Tongue (tissue), 2 donors: Measurements from ENCODE around the gene CSNK1A1. TPM values are rescaled to one million over a fixed set of nuclear protein-coding genes. Genes with fewer than 3 reads are reported as not detected.
"Not testable (repeated sequence)": the region's sequence is repeated elsewhere in the genome, so short reads cannot be mapped to it uniquely, and the experiment has no call there.

Experiments used
- DNase-seq: peaks from one replicate; pipeline ENCODE4 v3.0.0-alpha.2; 2015
- total RNA-seq: library from RNA; depleted of rRNA; stranded (reverse); fragments of >200 nt; gene quantifications from one replicate; pipeline ENCODE4 v1.2.3, GENCODE V29; 2014

The CSNK1A1 gene
- total RNA-seq, 1 donor from 2014 or later: 340 TPM

DNA sequence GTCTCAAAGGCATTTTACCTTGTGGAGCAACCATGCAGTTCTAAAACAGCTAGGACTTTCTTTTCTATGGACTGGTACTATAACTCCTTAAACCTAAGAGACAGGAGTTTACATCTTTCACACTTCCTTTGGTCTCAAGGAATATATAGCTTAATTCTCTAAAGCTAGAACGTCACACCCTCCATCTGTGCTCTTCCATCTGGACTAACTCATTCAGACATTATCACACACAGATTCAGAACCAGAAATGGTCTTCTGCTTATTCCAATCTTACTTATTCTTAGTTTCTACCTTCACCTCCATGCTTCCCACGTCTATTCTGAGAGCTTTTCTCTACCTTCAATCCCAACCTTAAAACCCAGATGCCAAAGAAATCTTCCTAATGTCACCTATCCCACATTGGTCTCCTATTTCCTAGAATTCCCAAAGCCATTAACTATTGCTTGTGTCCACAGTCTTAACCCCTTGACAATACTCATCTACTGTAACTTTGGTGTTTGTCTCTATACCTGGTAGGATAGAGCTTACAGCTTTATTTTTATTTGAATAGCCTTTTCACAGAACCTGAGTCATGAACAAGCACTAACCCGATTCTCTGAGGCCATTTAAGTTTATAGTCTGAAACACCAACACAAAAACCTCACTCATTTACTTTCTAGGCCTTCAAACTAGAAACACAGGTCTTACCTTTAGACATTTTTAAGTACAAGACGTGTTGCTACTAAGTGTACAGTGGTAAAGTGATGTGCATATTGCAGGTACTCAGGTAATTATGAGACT, 22.8 kb downstream of the CSNK1A1 start:
- no peak for DNase-seq

DNA sequence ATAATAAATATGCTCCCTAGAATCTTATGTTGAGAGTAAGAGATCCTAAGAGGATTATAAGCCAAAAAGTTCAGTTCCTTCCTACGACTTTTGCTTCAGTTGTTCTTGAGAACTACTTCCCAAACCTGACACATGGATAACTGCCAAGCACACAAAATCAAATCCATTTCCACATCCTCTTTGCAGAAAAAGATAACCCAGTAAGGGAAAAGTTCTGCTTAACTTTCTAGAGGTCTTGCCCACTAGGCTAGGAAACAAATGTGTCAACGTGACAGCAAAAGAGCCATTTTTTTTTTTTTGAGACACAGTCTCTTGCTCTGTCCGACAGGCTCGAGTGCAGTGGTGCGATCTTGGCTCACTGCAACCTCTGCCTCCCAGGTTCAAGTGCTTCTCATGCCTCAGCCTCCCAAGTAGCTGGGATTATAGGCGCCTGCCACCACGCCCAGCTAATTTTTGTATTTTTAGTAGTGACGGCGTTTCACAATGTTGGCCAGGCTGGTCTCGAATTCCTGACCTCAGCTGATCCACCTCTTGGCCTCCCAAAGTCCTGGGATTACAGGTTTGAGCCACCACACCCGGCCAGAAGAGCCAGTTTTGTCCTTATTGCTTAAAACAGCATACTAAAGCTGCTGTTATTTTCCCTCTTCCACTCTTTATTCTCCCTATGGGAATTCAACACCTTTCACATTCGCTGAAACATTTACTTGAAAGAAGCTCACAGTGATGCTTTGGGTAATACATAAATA, 24.2 kb downstream of the CSNK1A1 start:
- no peak for DNase-seq

DNA sequence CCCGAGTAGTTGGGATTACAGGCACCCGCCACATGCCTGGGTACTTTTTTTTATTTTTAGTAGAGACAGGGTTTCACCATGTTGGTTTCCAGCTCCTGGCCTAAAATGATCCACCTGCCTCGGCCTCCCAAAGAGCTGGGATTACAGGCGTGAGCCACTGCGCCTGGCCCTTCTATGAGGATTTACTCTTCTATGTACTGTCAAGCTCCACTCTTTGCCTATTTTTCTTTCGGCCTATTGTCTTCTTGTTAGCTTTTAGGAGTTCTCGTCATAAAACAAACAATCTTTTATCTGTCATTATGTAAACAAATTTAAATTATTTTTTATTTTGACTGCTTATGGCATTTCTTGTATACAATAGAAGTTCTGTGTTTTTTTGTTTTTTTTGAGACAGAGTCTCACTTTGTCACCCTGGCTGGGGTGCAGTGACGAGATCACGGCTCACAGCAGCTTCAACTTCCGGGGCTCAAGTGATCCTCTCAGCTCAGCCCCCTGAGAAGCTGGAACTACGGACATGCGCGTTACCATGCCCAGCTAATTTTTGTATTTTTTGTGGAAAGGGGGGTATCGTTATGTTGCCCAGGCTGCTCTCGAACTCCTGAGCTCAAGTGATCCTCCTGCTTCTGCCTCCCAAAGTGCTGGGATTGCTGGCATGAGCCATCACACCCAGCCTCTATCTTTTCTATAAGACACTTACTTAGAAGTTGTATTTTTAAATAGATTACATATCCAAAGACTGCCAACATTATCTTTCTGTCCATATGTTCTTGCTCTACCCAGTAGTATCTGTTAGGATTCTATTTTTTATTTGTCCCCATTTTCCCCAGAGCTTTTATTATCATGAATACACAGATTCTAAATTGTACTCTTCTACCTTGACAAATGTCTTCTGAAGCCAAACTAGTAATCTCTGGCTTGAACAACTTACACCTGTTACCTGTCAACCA, 29.2 kb downstream of the CSNK1A1 start:
- DNase-seq: no peak

DNA sequence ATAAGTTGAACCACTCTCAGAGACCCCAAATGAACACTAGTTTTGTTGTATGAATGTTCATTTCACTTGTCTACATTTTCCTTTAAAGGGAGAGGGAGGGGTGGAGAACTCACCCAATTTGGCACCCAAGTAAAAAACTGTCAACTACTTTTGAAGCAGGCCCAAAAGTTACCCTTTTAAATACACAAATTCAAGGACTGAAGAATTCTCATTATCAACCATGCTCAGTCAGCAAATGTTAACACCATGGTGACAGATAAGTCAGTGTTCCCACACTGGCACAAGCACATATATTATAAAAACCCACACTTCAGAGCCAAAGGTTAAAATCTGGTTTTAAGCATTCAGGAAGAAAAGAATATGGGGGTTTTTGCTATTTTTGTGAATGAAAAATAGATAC, 31.6 kb downstream of the CSNK1A1 start:
- DNase-seq: no peak

DNA sequence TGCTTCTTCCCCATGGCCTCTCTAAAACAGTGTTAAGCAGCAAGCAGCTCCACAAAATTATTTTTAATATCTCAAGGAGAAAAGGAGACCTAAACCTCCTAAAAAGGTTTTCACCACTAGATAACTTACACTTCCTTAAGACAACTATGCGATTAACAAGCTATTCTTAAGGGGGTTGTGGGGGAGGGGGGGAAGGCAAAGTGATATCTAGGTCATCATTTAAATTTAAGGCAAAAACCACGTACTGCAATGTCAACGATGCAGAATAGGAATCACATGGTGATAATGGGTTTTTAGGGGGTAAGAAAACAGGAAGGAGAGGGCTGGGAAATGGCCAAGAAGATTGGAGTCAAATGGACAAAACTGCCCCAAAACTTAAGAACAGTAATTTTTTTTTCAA, 32.6 kb downstream of the CSNK1A1 start:
- no peak for DNase-seq

DNA sequence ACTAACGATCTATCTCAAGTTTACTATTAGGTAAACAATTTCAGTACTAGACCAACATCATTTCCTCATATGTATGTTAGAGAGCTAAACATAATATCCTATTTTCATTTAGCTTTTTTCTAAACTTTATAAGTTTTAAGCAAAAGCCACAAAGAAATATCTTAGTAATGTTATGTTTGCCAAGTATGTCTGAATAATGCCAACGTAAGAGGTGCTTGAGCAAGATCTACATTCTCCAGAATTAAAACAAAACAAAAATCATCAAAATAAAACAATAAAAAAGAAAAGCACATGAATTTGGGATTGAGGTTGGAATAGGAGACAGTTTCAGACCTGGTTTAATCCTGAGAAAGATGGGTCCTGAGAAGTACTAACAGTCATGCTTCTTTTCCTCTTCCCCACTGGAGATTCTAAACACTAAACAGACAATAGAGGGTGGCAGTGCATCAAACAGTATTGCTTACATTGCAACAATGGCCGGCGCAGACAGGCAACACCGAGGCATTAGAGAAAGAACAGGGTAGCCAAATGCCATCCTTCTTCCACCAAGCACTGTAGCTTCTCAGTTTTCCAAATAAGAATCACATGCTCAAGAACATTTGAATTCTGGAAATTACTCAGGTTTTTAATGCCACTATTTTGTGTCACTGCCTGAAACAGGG, 33.6 kb downstream of the CSNK1A1 start:
- DNase-seq: peak; percentile 20

DNA sequence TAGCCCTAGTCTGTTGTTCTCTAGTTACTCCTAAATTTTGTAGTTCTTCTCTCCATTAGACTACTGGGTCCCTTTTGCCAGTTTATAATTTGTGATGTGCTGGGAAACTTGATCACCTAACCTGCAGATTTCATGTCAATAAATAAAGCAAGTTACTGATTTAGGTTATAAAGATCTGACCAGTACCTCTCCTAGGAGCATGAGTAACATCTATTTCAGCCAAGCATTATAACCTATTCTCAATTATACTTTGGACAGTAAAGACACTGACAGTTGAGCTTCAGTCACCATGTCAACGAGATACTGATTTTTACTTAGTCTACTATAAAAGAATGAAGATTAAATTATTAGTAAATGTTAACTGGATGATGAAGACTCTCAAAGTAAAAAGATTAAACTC, 36.7 kb downstream of the CSNK1A1 start:
- DNase-seq: no peak

DNA sequence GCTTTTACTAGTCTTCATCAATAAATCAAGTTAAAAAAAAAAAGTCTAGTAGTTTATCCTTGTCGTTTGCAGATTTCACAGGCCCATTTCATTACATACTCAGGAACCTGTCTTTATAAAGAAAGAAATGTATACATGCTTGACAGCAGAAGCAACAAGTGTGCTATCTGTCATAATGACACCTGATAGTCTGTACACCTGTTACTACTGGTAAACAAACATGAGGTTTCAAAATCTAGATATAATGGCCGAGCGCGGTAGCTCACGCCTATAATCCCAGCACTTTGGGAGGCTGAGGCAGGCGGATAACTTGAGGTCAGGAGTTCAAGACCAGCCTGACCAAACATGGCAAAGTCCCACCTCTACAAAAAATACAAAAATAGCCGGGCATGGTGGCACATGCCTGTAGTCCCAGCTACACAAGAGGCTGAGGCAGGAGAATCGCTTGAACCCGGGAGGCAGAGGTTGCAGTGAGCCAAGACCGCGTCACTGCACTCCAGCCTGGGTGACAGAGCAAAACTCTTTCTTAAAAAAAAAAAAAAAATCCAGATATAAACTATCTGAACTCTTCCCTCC, 37.8 kb downstream of the CSNK1A1 start:
- DNase-seq: not testable (repeated sequence)

DNA sequence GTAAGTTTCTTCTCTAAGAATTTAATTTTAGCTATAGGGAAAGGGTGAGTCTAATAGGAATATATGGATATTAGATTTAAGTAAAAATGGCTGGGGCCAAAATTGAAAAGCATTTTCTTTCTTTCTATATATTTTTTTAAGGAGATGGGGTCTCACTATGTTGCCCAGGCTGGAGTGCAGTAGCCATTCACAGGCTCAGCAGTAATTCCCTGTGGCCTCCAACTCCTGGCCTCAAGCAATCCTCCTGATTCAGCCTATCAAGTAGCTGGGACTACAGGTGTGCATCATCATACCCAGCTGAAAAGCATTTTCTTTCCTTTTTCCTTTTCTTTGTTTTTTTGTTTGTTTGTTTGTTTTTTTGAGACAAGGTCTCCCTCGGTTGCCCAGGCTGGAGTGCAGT, 41.1 kb downstream of the CSNK1A1 start:
- DNase-seq: no peak

DNA sequence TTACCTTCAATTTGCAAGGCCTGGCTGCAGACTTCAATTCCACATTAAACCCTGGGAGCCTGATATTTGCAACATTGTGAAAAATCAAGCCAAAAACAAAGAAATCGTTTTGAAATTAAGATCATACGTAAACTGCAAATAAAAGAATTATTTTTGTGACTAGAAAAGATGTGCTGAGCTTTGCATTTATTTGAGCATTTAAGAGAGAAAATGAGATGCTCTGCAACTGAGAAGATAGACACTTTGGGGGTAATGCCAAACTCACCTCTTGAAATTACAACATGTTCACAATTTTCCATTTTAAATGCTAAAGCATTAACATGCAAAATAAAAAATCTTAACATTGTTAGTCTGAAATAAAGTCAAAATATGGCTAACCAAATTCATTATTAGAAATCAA, 46.6 kb downstream of the CSNK1A1 start:
- no peak for DNase-seq

DNA sequence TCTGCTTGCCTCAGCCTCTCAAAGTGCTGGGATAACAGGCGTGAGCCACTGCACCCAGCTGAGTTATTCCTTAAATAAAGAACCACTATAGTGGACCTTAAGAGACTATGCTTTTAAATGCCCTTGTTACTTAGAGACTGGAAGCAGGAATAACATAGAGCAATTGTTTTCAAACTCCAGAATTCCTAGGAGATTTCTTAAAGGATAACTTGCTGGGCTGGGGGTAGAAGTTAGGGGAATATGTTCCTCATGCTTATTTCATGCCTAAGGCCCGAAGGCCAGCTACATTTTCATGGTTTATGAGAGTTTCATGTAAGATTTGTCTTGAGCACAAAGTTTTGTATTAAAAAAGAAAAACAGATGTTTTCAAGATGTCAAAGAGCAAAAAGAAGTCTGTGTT, 48.2 kb downstream of the CSNK1A1 start:
- DNase-seq: no peak

DNA sequence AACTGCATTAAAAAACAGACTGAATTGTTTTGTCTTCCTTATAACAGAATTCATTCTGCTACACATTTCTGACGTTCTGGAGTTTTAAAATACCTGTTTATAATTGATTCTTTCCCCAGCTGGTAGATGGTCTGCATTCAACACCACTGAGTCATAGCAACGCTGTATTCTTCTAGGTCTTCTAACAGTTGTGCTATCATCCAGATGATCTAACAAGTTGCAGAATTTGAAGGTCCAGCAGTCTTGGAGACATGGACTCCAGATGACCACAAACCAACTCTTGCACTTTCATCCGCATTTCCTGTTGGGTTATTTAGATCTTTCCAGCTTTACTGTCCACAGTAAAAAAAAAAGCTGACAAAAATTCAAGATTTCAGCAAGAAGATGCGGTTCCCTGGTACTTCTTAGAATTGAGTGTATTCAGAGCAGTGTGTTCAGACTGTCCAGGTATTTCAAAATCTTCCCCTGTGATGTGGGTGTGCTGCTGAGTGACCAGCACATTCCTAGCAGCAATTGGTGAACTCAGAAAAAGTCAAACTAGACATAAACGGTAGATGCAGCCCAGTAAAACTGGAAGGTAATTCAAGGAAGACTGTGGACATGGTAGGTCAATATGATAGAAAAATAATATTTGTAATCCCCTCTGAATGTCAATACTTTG, 50.2 kb downstream of the CSNK1A1 start:
- DNase-seq: no peak

DNA sequence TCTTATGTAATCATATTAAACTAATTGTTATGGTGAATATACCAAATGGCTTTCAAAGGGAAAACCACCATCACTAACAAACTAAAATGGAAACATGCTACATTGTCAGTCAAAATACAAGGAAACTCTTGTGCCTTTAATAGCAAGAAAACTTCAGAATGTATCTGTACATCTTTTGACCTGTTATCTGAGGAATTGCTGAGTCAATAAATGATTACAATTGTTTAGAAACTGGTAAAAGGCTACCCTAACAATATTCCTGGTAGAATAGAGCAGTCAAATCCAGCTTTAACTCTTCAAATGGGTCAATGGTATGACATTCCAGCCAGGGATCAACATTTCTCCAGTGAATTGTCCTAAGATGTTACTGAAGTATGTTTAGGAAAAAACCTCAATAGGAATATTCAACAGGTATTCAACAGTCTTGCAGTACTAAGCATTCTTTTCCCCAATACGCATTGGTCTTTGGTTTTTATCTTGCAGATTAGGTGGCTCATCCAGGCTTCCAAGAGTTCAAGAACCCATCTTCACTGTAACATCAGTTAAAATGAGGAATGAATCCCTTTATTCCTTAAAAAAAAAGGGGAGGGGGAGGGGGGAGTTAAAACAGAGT, 52.4 kb downstream of the CSNK1A1 start:
- no peak for DNase-seq

DNA sequence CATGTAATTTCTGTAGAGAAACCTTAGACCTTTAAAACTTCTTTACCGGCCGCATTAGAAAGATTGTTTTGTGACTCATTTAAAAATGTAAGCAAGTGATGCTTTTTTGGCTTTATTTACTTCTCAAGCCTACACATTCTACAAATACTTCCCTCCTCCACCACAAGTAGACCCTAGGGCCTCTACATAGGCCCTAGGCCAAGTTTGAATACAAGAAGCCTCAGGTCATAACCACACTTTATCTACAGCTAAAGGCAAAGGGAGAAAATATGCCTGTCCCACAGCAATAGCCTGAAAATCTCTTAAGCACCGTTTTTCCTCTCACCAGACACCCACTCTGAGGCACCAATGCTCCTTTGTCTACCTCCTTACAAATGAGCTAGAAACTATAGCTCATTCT, 53.9 kb downstream of the CSNK1A1 start:
- DNase-seq: peak; percentile 37

DNA sequence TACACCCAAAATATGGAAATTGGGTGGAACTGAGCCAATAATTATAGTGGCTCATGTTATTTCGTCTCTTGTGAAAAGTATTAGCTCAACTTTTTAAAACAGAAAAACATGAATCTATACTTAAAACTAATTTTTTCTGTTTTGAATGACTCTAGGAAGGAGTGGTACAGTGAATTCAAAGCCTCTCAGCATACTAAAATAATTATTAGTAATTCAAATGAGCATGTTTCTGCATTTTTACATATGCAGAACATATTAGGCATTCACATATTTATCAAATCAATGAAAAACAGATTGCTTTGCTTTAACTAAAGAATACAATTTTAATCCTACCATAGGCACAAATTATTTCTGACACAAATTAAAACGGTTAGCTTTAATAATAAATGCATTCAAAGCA, 54.3 kb downstream of the CSNK1A1 start:
- no peak for DNase-seq

DNA sequence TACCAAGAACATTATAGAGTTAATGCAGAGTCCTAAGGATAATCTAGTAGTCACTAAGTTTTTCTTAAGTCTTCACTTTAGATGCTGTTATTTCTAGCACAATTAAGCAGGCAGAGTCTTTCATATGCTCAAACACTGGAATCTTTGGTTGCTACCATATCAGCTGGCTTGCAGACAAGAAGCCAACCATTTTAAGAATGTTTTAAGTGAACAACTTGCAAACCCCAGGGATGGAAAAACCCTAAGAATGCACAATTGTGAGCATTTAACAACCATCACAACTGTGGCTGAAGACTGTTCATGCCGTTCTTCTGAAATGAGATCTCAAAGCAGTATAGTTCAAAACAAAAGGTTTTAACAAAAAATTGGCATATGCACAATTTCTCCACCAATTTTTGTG, 55.1 kb downstream of the CSNK1A1 start:
- no peak for DNase-seq

DNA sequence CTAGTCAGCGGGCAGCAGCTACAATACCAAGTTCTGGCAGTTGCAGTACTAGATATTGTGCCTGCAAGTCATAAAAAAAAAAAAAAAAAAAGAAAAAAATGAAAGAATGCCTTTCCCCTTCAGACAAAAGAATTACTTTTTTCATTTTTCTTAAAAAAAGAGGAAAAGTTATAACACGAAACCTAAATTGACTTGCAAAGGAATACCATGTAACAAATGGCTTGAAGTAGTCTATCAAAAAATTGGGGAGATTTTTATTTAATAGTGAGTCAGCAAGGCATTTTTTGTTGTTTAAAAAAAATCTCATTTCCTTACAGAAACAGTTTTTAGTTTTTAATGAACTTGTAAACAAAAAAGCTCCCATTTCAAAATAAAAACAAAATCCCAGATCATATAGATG, 55.6 kb downstream of the CSNK1A1 start:
- no peak for DNase-seq

DNA sequence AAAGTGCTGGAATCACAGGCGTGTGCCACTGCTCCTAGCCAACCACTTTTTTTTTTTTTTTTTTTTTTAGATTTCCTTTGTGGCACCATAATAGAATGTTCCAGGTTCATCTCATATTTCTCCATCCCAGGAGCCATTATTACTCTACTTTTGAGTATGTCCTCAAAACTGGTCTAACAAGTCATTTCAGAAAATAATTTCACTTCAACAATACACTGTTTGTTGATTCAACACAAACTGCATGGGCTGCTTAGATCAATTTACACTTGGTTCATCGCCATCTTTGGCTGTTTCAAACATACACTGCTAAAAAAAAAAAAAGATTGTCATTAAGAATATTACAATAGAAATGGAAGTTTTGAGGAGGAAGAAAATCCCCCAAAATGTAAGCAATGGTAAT, 57.9 kb downstream of the CSNK1A1 start:
- peak; percentile 33 for DNase-seq

DNA sequence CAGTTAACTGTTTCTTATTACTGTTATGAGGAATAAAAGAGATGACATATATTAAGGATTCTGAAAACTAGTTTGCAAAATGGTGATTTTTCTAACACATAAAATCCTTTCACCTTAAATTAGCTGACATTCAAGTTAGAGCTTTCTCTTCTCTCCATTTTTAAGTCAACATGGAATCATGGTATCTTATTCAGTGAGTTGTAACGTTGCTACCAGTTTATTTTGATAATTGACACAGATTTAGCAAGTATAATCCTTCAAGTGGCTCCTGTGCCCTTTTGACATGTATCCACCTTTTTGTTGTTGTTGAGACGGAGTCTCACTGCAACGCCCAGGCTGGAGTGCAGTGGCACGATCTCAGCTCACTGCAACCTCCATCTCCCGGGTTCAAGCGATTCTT, 58.5 kb downstream of the CSNK1A1 start:
- no peak for DNase-seq

DNA sequence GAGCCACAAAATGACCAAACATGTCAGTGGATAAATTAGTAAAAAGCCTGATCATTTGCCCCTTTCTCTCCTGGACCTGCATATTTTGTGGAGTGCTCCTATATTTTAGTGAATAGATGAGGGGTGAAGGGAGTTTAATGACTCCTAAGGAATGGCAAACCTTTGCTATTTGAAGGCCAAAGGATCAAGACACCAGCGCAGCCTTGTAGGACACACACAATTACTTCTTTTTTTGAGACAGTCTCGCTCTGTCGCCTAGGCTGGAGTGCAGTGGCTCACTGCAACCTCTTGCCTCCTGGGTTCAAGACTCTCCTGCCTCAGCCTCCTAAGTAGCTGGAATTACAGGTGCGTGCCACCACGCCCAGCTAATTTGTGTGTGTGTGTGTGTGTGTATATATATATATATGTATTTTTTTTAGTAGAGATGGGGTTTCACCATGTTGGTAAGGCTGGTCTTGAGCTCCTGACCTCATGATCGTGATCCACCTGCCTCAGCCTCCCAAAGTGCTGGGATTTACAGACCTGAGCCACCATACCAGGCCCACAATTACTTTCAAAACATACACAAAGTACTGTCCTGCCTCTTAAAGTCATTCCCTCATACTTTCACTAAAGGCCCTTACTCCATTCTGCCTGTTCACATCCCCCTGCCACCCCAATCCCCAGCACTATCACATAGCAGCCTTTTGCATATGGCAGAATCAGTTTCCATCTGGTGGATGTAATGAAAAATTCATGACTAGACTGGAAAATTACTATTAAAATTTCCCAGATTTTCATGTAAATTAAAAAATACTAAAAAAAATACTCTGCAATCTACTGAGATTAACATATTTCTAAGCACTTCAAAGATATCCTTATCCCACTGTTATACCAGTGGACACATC, 60.4 kb downstream of the CSNK1A1 start:
- DNase-seq: no peak
